ENCODE data around the gene NOL4L. TPM values are rescaled to one million over a fixed set of nuclear protein-coding genes. Genes with fewer than 3 reads are reported as not detected.

Gene NOL4L
- polyA plus RNA-seq, 4 donors = 48.4 to 67.1 (median 56.0) TPM

- no peak for DNase-seq (ENCODE audit: low read depth in 4 of 4, low spot score in 3 of 4)
Measured at GRCh38 chr20:32527447-32528055, 57.6 kb downstream of the NOL4L start.

GRCh38 chr20:32527052-32527446 is 58.1 kb downstream of the NOL4L start:
- no peak for DNase-seq (ENCODE audit: low read depth in 4 of 4, low spot score in 3 of 4)

- no peak for DNase-seq (ENCODE audit: low read depth in 4 of 4, low spot score in 3 of 4)
Measured at GRCh38 chr20:32526541-32526940, 58.6 kb downstream of the NOL4L start.

GRCh38 chr20:32526125-32526524 is 59.0 kb downstream of the NOL4L start:
- DNase-seq (ENCODE audit: low read depth in 4 of 4, low spot score in 3 of 4) = no peak

- DNase-seq (ENCODE audit: low read depth in 4 of 4, low spot score in 3 of 4) = no peak
Measured at GRCh38 chr20:32524829-32525501, 60.2 kb downstream of the NOL4L start.

- no peak for DNase-seq (ENCODE audit: low read depth in 4 of 4, low spot score in 3 of 4)
Measured at GRCh38 chr20:32523613-32524213, 61.4 kb downstream of the NOL4L start.

GRCh38 chr20:32522776-32523612 is 62.1 kb downstream of the NOL4L start:
- DNase-seq (ENCODE audit: low read depth in 4 of 4, low spot score in 3 of 4) = no peak

GRCh38 chr20:32522526-32522775 is 62.7 kb downstream of the NOL4L start:
- no peak for DNase-seq (ENCODE audit: low read depth in 4 of 4, low spot score in 3 of 4)

GRCh38 chr20:32521780-32522525 is 63.2 kb downstream of the NOL4L start:
- no peak for DNase-seq (ENCODE audit: low read depth in 4 of 4, low spot score in 3 of 4)

- no peak for DNase-seq (ENCODE audit: low read depth in 4 of 4, low spot score in 3 of 4)
Measured at GRCh38 chr20:32520927-32521203, 64.3 kb downstream of the NOL4L start.

- no peak for DNase-seq (ENCODE audit: low read depth in 4 of 4, low spot score in 3 of 4)
Measured at GRCh38 chr20:32519381-32519730, 65.8 kb downstream of the NOL4L start.

- no peak for DNase-seq (ENCODE audit: low read depth in 4 of 4, low spot score in 3 of 4)
Measured at GRCh38 chr20:32518593-32519380, 66.3 kb downstream of the NOL4L start.

- no peak for DNase-seq (ENCODE audit: low read depth in 4 of 4, low spot score in 3 of 4)
Measured at GRCh38 chr20:32517914-32518592, 67.1 kb downstream of the NOL4L start.

- no peak for DNase-seq (ENCODE audit: low read depth in 4 of 4, low spot score in 3 of 4)
Measured at GRCh38 chr20:32517518-32517873, 67.6 kb downstream of the NOL4L start.

GRCh38 chr20:32516583-32517517 is 68.3 kb downstream of the NOL4L start:
- no peak for DNase-seq (ENCODE audit: low read depth in 4 of 4, low spot score in 3 of 4)

- DNase-seq (ENCODE audit: low read depth in 4 of 4, low spot score in 3 of 4) = no peak
Measured at GRCh38 chr20:32515631-32516101, 69.5 kb downstream of the NOL4L start.

GRCh38 chr20:32514760-32515159 is 70.4 kb downstream of the NOL4L start:
- no peak for DNase-seq (ENCODE audit: low read depth in 4 of 4, low spot score in 3 of 4)

- no peak for DNase-seq (ENCODE audit: low read depth in 4 of 4, low spot score in 3 of 4)
Measured at GRCh38 chr20:32513031-32513866, 71.9 kb downstream of the NOL4L start.

Measured in left renal pelvis (tissue), 4 donors.